Chondrocyte (in vitro differentiated cells): ENCODE measurements around the gene FAM120B. TPM values are rescaled to one million over a fixed set of nuclear protein-coding genes. Genes with fewer than 3 reads are reported as not detected.

ENCODE experiments used
- DNase-seq: peaks from one replicate; pipeline ENCODE4 v3.0.0; 2021; ENCODE audit warnings: mixed read lengths, low spot score
- H3K27ac Mint-ChIP-seq: one replicate; pipeline ENCODE4 v1.8.0; 2021; ENCODE audit warnings: mild to moderate bottlenecking, moderate library complexity, mixed read lengths; ENCODE audit not compliant: unreplicated experiment
- H3K27me3 Mint-ChIP-seq: 2 replicates; pipeline ENCODE4 v1.8.0; 2021; ENCODE audit warnings: low read depth, mixed read lengths
- H3K36me3 Mint-ChIP-seq: 2 replicates; pipeline ENCODE4 v1.8.0; 2021; ENCODE audit warnings: low read depth, mixed read lengths
- H3K4me1 Mint-ChIP-seq: 2 replicates; pipeline ENCODE4 v1.8.0; 2021; ENCODE audit warnings: low read depth, mild to moderate bottlenecking, mixed read lengths
- H3K4me3 Mint-ChIP-seq: one replicate; pipeline ENCODE4 v1.8.0; 2021; ENCODE audit warnings: mild to moderate bottlenecking, moderate library complexity, mixed read lengths; ENCODE audit not compliant: unreplicated experiment
- H3K9me3 Mint-ChIP-seq: 2 replicates; pipeline ENCODE4 v1.8.0; 2021; ENCODE audit warnings: low read depth, mixed read lengths
- total RNA-seq: library from RNA; stranded (reverse); gene quantifications from 3 replicates; pipeline ENCODE4 v1.2.1, GENCODE V29; 2021
- TF ChIP-seq, protein P1 (sequence below): fragments of 200-600 bp; sonication (generic); IDR thresholded peaks from 2 replicates; pipeline ENCODE4 v1.5.0; 2021; ENCODE audit warnings: antibody characterized with exemption, mild to moderate bottlenecking, moderate library complexity

Gene FAM120B
- total RNA-seq, 1 donor from 2014 or later: 26.8 TPM

GRCh38 chr6:170372380-170373325 is 66.1 kb downstream of the FAM120B start:
- no peak for DNase-seq
- Mint-ChIP-seq H3K36me3 (peaks cover 20% of the 10 kb centered on the region), H3K27me3 (no peaks in the 10 kb centered on the region), H3K9me3 (no peaks in the 10 kb centered on the region), H3K4me3 (no peak overlapping the region), H3K27ac (no peak overlapping the region), H3K4me1 (peaks cover 12% of the 10 kb centered on the region)
- TF ChIP-seq, protein P1, sequence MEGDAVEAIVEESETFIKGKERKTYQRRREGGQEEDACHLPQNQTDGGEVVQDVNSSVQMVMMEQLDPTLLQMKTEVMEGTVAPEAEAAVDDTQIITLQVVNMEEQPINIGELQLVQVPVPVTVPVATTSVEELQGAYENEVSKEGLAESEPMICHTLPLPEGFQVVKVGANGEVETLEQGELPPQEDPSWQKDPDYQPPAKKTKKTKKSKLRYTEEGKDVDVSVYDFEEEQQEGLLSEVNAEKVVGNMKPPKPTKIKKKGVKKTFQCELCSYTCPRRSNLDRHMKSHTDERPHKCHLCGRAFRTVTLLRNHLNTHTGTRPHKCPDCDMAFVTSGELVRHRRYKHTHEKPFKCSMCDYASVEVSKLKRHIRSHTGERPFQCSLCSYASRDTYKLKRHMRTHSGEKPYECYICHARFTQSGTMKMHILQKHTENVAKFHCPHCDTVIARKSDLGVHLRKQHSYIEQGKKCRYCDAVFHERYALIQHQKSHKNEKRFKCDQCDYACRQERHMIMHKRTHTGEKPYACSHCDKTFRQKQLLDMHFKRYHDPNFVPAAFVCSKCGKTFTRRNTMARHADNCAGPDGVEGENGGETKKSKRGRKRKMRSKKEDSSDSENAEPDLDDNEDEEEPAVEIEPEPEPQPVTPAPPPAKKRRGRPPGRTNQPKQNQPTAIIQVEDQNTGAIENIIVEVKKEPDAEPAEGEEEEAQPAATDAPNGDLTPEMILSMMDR: no peak

GRCh38 chr6:170374571-170375444 is 68.2 kb downstream of the FAM120B start:
- TF ChIP-seq, protein P1: no peak
- Mint-ChIP-seq H3K36me3 (peaks cover 18% of the 10 kb centered on the region), H3K27ac (no peak overlapping the region), H3K27me3 (no peaks in the 10 kb centered on the region), H3K4me1 (peaks cover 5% of the 10 kb centered on the region), H3K4me3 (no peak overlapping the region), H3K9me3 (no peaks in the 10 kb centered on the region)
- no peak for DNase-seq

- H3K27me3 Mint-ChIP-seq: no peaks in the 10 kb centered on the region
- H3K9me3 Mint-ChIP-seq: no peaks in the 10 kb centered on the region
- no peak overlapping the region for H3K4me3 Mint-ChIP-seq
- H3K36me3 Mint-ChIP-seq: peaks cover 18% of the 10 kb centered on the region
- no peak overlapping the region for H3K27ac Mint-ChIP-seq
- TF ChIP-seq, protein P1: no peak
- no peak for DNase-seq
- peaks cover 5% of the 10 kb centered on the region for H3K4me1 Mint-ChIP-seq
Measured at GRCh38 chr6:170375661-170376060, 69.1 kb downstream of the FAM120B start.

GRCh38 chr6:170376386-170377043 is 70.0 kb downstream of the FAM120B start:
- Mint-ChIP-seq H3K27me3 (no peaks in the 10 kb centered on the region), H3K4me1 (no peaks in the 10 kb centered on the region), H3K4me3 (no peak overlapping the region), H3K36me3 (peaks cover 12% of the 10 kb centered on the region), H3K9me3 (no peaks in the 10 kb centered on the region), H3K27ac (no peak overlapping the region)
- TF ChIP-seq, protein P1: no peak
- DNase-seq: no peak

DNA sequence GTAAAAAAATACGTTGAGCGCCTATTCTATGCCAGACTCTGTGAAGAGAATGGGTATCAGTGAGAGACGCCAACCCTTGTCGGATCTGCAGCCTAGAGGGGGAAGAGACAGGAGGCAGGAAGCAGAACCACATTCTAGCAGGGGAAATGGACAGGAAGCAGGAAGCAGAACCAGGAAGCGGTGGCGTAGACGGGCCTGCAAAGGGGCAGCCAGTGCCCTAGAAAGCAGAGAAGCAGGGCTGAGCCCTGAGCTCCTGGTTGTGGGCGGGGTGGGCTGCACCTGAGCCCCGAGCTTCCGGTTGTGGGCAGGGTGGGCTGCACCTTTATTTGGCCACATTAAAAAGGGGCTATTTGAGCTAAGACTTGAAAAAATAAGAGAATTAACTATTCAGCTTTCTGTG is 71.9 kb downstream of the FAM120B start:
- no peak overlapping the region for H3K4me3 Mint-ChIP-seq
- H3K9me3 Mint-ChIP-seq: no peaks in the 10 kb centered on the region
- H3K36me3 Mint-ChIP-seq: peaks cover 13% of the 10 kb centered on the region
- H3K27me3 Mint-ChIP-seq: no peaks in the 10 kb centered on the region
- no peak for DNase-seq
- no peak overlapping the region for H3K27ac Mint-ChIP-seq
- TF ChIP-seq, protein P1: no peak
- no peaks in the 10 kb centered on the region for H3K4me1 Mint-ChIP-seq
